Nephron progenitor cell (in vitro differentiated cells): ENCODE data around the gene ATP5F1C.
"Not testable (repeated sequence)": the region's sequence is repeated elsewhere in the genome, so short reads cannot be mapped to it uniquely, and the experiment has no call there.

ENCODE experiments used
- DNase-seq: peaks from one replicate; pipeline ENCODE4 v3.0.0; 2021
- H3K27ac Mint-ChIP-seq: 2 replicates; pipeline ENCODE4 v1.8.0; 2021; ENCODE audit warnings: mild to moderate bottlenecking, moderate library complexity, mixed read lengths
- H3K27me3 Mint-ChIP-seq: 2 replicates; pipeline ENCODE4 v1.8.0; 2021; ENCODE audit warnings: mild to moderate bottlenecking, low read depth, mixed read lengths; ENCODE audit not compliant: poor library complexity
- H3K36me3 Mint-ChIP-seq: 2 replicates; pipeline ENCODE4 v1.8.0; 2021; ENCODE audit warnings: low read depth, mixed read lengths
- H3K4me1 Mint-ChIP-seq: 2 replicates; pipeline ENCODE4 v1.8.0; 2021; ENCODE audit warnings: mixed read lengths
- H3K4me3 Mint-ChIP-seq: 2 replicates; pipeline ENCODE4 v1.8.0; 2021; ENCODE audit warnings: mild to moderate bottlenecking, moderate library complexity, mixed read lengths
- H3K9me3 Mint-ChIP-seq: 2 replicates; pipeline ENCODE4 v1.8.0; 2021; ENCODE audit warnings: mild to moderate bottlenecking, moderate library complexity, mixed read lengths
- CTCF ChIP-seq: fragments of 200-600 bp; sonication (generic); IDR thresholded peaks from 2 replicates; pipeline ENCODE4 v1.5.0; 2021; ENCODE audit warnings: antibody characterized with exemption

The ATP5F1C gene

GRCh38 chr10:7773845-7774801 lies 13.9 kb upstream of the ATP5F1C start:
- Mint-ChIP-seq H3K4me1 (no peaks in the 10 kb centered on the region), H3K4me3 (no peak overlapping the region)

GRCh38 chr10:7776777-7777176 lies 11.2 kb upstream of the ATP5F1C start:
- no peak overlapping the region for H3K27ac Mint-ChIP-seq
- H3K9me3 Mint-ChIP-seq: no peaks in the 10 kb centered on the region
- DNase-seq: no peak
- no peaks in the 10 kb centered on the region for H3K27me3 Mint-ChIP-seq
- no peak for TF ChIP-seq CTCF
- no peaks in the 10 kb centered on the region for H3K4me1 Mint-ChIP-seq
- H3K36me3 Mint-ChIP-seq: peaks cover 67% of the 10 kb centered on the region
- H3K4me3 Mint-ChIP-seq: no peak overlapping the region

More at GRCh38 chr10:7773845-7774801, 13.9 kb upstream of the ATP5F1C start:
- Mint-ChIP-seq H3K9me3 (no peaks in the 10 kb centered on the region), H3K36me3 (peaks cover 61% of the 10 kb centered on the region), H3K27ac (no peak overlapping the region), H3K27me3 (no peaks in the 10 kb centered on the region)
- TF ChIP-seq CTCF: no peak
- DNase-seq: no peak

GRCh38 chr10:7782194-7782593 lies 5.8 kb upstream of the ATP5F1C start:
- not testable (repeated sequence) for H3K9me3 Mint-ChIP-seq, H3K27ac Mint-ChIP-seq
- H3K36me3 Mint-ChIP-seq: peaks cover 60% of the 10 kb centered on the region

GRCh38 chr10:7786430-7786829 lies 1.5 kb upstream of the ATP5F1C start:
- Mint-ChIP-seq H3K27ac (no peak overlapping the region), H3K27me3 (no peaks in the 10 kb centered on the region)

More at GRCh38 chr10:7782194-7782593, 5.8 kb upstream of the ATP5F1C start:
- not testable (repeated sequence) for H3K4me3 Mint-ChIP-seq, H3K4me1 Mint-ChIP-seq, H3K27me3 Mint-ChIP-seq, DNase-seq

GRCh38 chr10:7787150-7787856 lies 674 bp upstream of the ATP5F1C start:
- TF ChIP-seq CTCF: no peak
- DNase-seq: no peak

More at GRCh38 chr10:7786430-7786829, 1.5 kb upstream of the ATP5F1C start:
- Mint-ChIP-seq H3K4me3 (no peak overlapping the region), H3K4me1 (peaks cover 25% of the 10 kb centered on the region), H3K9me3 (no peaks in the 10 kb centered on the region), H3K36me3 (peaks cover 40% of the 10 kb centered on the region)
- no peak for TF ChIP-seq CTCF
- DNase-seq: no peak

GRCh38 chr10:7788639-7789286 lies 786 bp downstream of the ATP5F1C start:
- Mint-ChIP-seq H3K36me3 (peaks cover 46% of the 10 kb centered on the region), H3K27ac (peak overlapping the region; percentile 84), H3K4me1 (peaks cover 25% of the 10 kb centered on the region), H3K27me3 (no peaks in the 10 kb centered on the region), H3K4me3 (no peak overlapping the region), H3K9me3 (no peaks in the 10 kb centered on the region)
- TF ChIP-seq CTCF: no peak
- no peak for DNase-seq

More at GRCh38 chr10:7787150-7787856, 674 bp upstream of the ATP5F1C start:
- no peaks in the 10 kb centered on the region for H3K27me3 Mint-ChIP-seq
- peaks cover 25% of the 10 kb centered on the region for H3K4me1 Mint-ChIP-seq
- no peak overlapping the region for H3K27ac Mint-ChIP-seq
- H3K36me3 Mint-ChIP-seq: peaks cover 45% of the 10 kb centered on the region
- H3K9me3 Mint-ChIP-seq: no peaks in the 10 kb centered on the region
- no peak overlapping the region for H3K4me3 Mint-ChIP-seq
